Muscle of back (tissue), 10 donors: Measurements from ENCODE around the gene BTBD17. TPM values are rescaled to one million over a fixed set of nuclear protein-coding genes. Genes with fewer than 3 reads are reported as not detected.

Experiments used
- polyA plus RNA-seq, 10 donors: library from polyadenylated mRNA; unstranded; fragments of 120-200 nt; gene quantifications; one replicate each; pipeline ENCODE4 v1.2.1, GENCODE V29; 2013; ENCODE audit not compliant: insufficient read length in 10 of 10

The BTBD17 gene
- polyA plus RNA-seq, 10 donors = 0.09 to 0.24 (median 0.15) TPM; not detected in 2

Other genes starting within 250 kb of the BTBD17 start
- gene RPL38, start 158.2 kb downstream of the BTBD17 start, polyA plus RNA-seq = 1,000 to 10,000 TPM; 1,488 to 1,957 (median 1,685) TPM
- gene TTYH2, start 148.3 kb downstream of the BTBD17 start, polyA plus RNA-seq = 10 to 100 TPM; 48.7 to 98.6 (median 61.7) TPM
- under 1 TPM in 5 of 10 donors, not detected in 5; 0.13 to 0.42 (median 0.35) TPM for gene DNAI2, start 87.6 kb downstream of the BTBD17 start, polyA plus RNA-seq
- 1 to 10 TPM; 1.0 to 2.3 (median 1.7) TPM for gene KIF19, start 35.6 kb downstream of the BTBD17 start, polyA plus RNA-seq
- under 1 TPM in 6 of 10 donors, not detected in 4; 0.17 to 0.53 (median 0.41) TPM for gene GPR142, start 5.6 kb upstream of the BTBD17 start, polyA plus RNA-seq
- gene GPRC5C, start 70.2 kb upstream of the BTBD17 start, polyA plus RNA-seq = 10 to 100 TPM; 19.5 to 33.8 (median 27.4) TPM
- 1 to 10 TPM; 1.8 to 3.5 (median 2.2) TPM for gene CD300A, start 104.8 kb upstream of the BTBD17 start, polyA plus RNA-seq
- under 1 TPM in 7 of 10 donors, not detected in 3; 0.09 to 0.32 (median 0.20) TPM for gene CD300LB, start 169.6 kb upstream of the BTBD17 start, polyA plus RNA-seq
- 1 to 10 TPM in 1 of 10 donors, under 1 TPM in 8, not detected in 1; 0.34 to 1.1 (median 0.48) TPM for gene CD300C, start 184.2 kb upstream of the BTBD17 start, polyA plus RNA-seq
- gene CD300H, start 205.6 kb upstream of the BTBD17 start, polyA plus RNA-seq = under 1 TPM in 1 of 10 donors, not detected in 9; 0.35 TPM
- not detected for gene CD300LD, start 230.4 kb upstream of the BTBD17 start, polyA plus RNA-seq